Right lobe of liver (tissue), 6 donors: Measurements from ENCODE around the gene KLHL9. TPM values are rescaled to one million over a fixed set of nuclear protein-coding genes. Genes with fewer than 3 reads are reported as not detected.

Experiments used
- ATAC-seq, 4 donors: fragments of 200-7000 bp; cut with Tn5 transposase; one replicate each; pipeline ENCODE4 v1.9.1; 2020; ENCODE audit warnings: mild to moderate bottlenecking in 4 of 4, moderate library complexity in 4 of 4
- DNase-seq, 3 donors: peaks; one replicate each; pipeline ENCODE4 v3.0.0-alpha.2; 2020
- H3K27ac ChIP-seq, 3 donors: fragments of 200-600 bp; one replicate each; pipeline ENCODE4 v1.8.0; 2022
- H3K27me3 ChIP-seq, 2 donors: fragments of 200-600 bp; one replicate each; pipeline ENCODE4 v1.8.0; 2022
- H3K36me3 ChIP-seq, 4 donors: fragments of 200-600 bp; sonication (generic) in 1 of 4; one replicate each; pipeline versions ENCODE4 v1.5.1 to v1.8.0; 2017 to 2022; ENCODE audit warnings: control low read depth in 1 of 4
- H3K4me1 ChIP-seq, 4 donors: fragments of 200-600 bp; sonication (generic) in 1 of 4; one replicate each; pipeline versions ENCODE4 v1.5.1 to v1.8.0; 2017 to 2022; ENCODE audit warnings: control low read depth in 1 of 4
- H3K4me3 ChIP-seq, 3 donors: fragments of 200-600 bp; one replicate each; pipeline ENCODE4 v1.8.0; 2022
- H3K9me3 ChIP-seq, 4 donors: fragments of 200-600 bp; sonication (generic) in 1 of 4; one replicate each; pipeline versions ENCODE4 v1.5.1 to v1.8.0; 2017 to 2022; ENCODE audit warnings: control low read depth in 1 of 4
- CTCF ChIP-seq, 4 donors: fragments of 200-600 bp in 3 of 4; fragments of 450-650 bp in 1 of 4; IDR thresholded peaks; one replicate each; pipeline versions ENCODE4 v1.5.1 to v1.8.0; 2016 to 2022; ENCODE audit warnings: antibody characterized with exemption in 4 of 4, mild to moderate bottlenecking in 2 of 4
- POLR2A ChIP-seq: fragments of 450-650 bp; IDR thresholded peaks from one replicate; pipeline ENCODE4 v1.6.1; 2017; ENCODE audit warnings: antibody characterized with exemption, mild to moderate bottlenecking
- WGBS: methylation state at CpG from one replicate; pipeline ENCODE4 v1.1.6; 2018; ENCODE audit warnings: low coverage, low lambda C conversion rate; ENCODE audit not compliant: insufficient coverage; ENCODE audit errors: missing lambda C conversion rate; 5-methylcytosine and 5-hydroxymethylcytosine counted together
- intact Hi-C, 2 donors: fragments of 100-400 bp; cut with DNase I; formaldehyde crosslinking; loops; one replicate each; pipeline versions ENCODE4 v1.11.2 to v1.14.1; 2022
- total RNA-seq, 6 experiments: library from RNA; depleted of rRNA in 2 of 6; stranded (reverse); fragments of >200 nt in 2 of 6; fragmentation: NEBNext Ultra II Directional in 3 of 6; extraction: Animal tissue kit (Norgen Biotek cat#: 25700) in 3 of 6; gene quantifications; one replicate each; pipeline versions ENCODE4 v1.1.0 to v1.2.4, GENCODE V29; 2016 to 2023
- donor health status: DM: no; HTN: yes; CAD: no.
- donor health status: DM: no; HTN: no; CAD: no.
- donor health status: DM: no; HTN: no; CAD: no.
- donor health status: DM: no; HTN: yes; CAD: no.
- donor health status: DM: no; HTN: yes; CAD: no.

Gene KLHL9
- total RNA-seq, 6 experiments from 2014 or later: 5.9 to 11.7 (median 8.7) TPM

DNA sequence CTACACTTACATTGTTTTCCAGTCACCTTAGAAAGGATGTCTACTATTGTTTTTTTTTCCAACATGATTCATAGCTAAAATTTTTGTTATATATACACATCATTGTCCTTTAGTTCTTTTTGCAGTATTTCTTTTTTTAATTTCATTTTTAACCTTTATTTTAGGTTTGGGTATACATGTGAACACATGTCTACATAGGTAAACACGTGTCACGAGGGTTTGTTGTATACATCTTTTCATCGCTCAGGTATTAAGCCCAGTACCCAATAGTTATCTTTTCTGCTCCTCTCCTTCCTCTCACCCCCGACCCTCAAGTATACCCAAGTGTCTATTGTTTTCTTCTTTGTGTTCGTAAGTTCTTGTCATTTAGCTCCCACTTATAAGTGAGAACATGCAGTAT lies 49.1 kb downstream of the KLHL9 start:
- DNase-seq (no peak), ATAC-seq (no peak)
- 65% methylated on average over 5 of the region's 5 CpGs for WGBS
- H3K27me3 ChIP-seq: no peaks in the 10 kb centered on the region
- no peak overlapping the region for H3K27ac ChIP-seq
- TF ChIP-seq CTCF (IDR thresholded peaks at IDR 0.05): no peak
- no peak for TF ChIP-seq POLR2A
- H3K4me1 ChIP-seq: no peaks in the 10 kb centered on the region
- no peaks in the 10 kb centered on the region for H3K9me3 ChIP-seq
- no peak overlapping the region for H3K4me3 ChIP-seq
- no peaks in the 10 kb centered on the region for H3K36me3 ChIP-seq
- intact Hi-C loops: no loop called here

DNA sequence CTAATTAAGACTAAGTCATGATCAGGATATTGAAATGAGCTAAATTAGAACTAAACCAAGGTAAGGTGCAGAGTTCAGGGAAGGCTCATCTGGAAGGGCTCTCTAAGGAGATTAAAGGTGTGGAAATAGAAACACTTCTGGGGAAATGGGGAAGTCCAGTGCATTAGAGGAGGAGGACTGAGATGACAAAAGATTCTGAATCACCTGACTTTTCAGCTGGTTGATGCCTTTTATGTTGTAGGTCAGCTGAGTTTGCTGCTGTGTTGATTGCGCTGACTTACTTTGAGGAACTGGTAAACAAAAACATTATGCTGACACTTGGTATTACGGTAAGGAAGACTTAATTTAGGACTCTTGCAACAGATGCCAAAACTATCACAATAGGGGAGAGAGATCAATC lies 53.9 kb downstream of the KLHL9 start:
- no peaks in the 10 kb centered on the region for H3K9me3 ChIP-seq
- H3K4me3 ChIP-seq: no peak overlapping the region
- H3K27me3 ChIP-seq: peaks cover 0 to 10% of the 10 kb centered on the region in 2 donors
- DNase-seq (no peak), ATAC-seq (no peak)
- WGBS: 39% methylated on average over 2 of the region's 2 CpGs
- no peak for TF ChIP-seq CTCF (IDR thresholded peaks at IDR 0.05)
- no peak for TF ChIP-seq POLR2A
- no peaks in the 10 kb centered on the region for H3K4me1 ChIP-seq
- H3K27ac ChIP-seq: no peak overlapping the region
- intact Hi-C loops: no loop called here
- H3K36me3 ChIP-seq: no peaks in the 10 kb centered on the region

Other genes starting within 250 kb of the KLHL9 start
- gene IFNW1, start 193.6 kb downstream of the KLHL9 start, total RNA-seq: not detected
- gene IFNA21, start 168.7 kb downstream of the KLHL9 start, total RNA-seq: not detected
- gene IFNA4, start 147.8 kb downstream of the KLHL9 start, total RNA-seq: not detected
- not detected for gene IFNA7, start 133.2 kb downstream of the KLHL9 start, total RNA-seq
- gene IFNA10, start 128.3 kb downstream of the KLHL9 start, total RNA-seq: not detected
- gene IFNA16, start 118.1 kb downstream of the KLHL9 start, total RNA-seq: not detected
- gene IFNA17, start 107.2 kb downstream of the KLHL9 start, total RNA-seq: not detected
- not detected for gene IFNA14, start 95.4 kb downstream of the KLHL9 start, total RNA-seq
- not detected for gene IFNA5, start 30.1 kb downstream of the KLHL9 start, total RNA-seq
- gene IFNA6, start 15.5 kb upstream of the KLHL9 start, total RNA-seq: not detected
- not detected for gene IFNA13, start 32.7 kb upstream of the KLHL9 start, total RNA-seq
- not detected for gene IFNA2, start 50.0 kb upstream of the KLHL9 start, total RNA-seq
- gene IFNA8, start 73.7 kb upstream of the KLHL9 start, total RNA-seq: not detected
- gene IFNA1, start 105.0 kb upstream of the KLHL9 start, total RNA-seq: not detected
- not detected for gene IFNE, start 146.9 kb upstream of the KLHL9 start, total RNA-seq